ENCODE measurements around the gene VPS11.

The VPS11 gene

GRCh38 chr11:119126675-119127268 lies 59.2 kb downstream of the VPS11 start:
- no peak for DNase-seq

DNA sequence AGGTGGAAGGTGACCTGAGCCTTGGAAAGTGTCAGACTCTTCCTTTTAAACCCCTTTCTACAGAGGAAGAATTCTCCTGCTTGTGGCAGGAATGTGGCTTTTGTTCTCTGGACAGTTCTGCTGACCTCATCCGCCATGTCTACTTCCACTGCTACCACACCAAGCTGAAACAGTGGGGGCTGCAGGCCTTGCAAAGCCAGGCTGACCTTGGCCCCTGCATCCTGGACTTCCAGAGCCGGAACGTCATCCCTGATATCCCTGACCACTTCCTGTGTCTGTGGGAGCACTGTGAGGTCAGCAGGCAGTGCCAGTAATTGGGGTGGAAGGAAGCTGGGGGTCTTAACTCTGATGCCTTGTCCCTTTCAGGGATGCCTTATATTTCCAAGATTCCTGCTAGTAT lies 63.0 kb downstream of the VPS11 start:
- no peak for DNase-seq
